Right atrium auricular region (tissue), 2 donors: ENCODE measurements around the gene CCDC24. TPM values are rescaled to one million over a fixed set of nuclear protein-coding genes. Genes with fewer than 3 reads are reported as not detected.

Experiments
- DNase-seq: peaks from one replicate; pipeline ENCODE4 v3.0.0-alpha.2; 2019; ENCODE audit warnings: low spot score
- H3K27ac ChIP-seq, 2 donors: fragments of 200-600 bp; sonication (generic); 1 replicate in 1 of 2; 2 replicates in 1 of 2; pipeline ENCODE4 v1.5.1; 2016 to 2019
- H3K27me3 ChIP-seq, 2 donors: fragments of 200-600 bp; sonication (generic); one replicate each; pipeline versions ENCODE4 v1.5.1 to v1.6.0; 2017 to 2019
- H3K36me3 ChIP-seq: fragments of 200-600 bp; sonication (generic); one replicate; pipeline ENCODE4 v1.5.1; 2016
- H3K4me1 ChIP-seq, 2 donors: fragments of 200-600 bp; sonication (generic); one replicate each; pipeline versions ENCODE4 v1.5.1 to v1.6.0; 2017 to 2019
- H3K4me3 ChIP-seq, 2 donors: fragments of 200-600 bp; sonication (generic); 1 replicate in 1 of 2; 2 replicates in 1 of 2; pipeline ENCODE4 v1.5.1; 2017 to 2019; ENCODE audit warnings: mild to moderate bottlenecking in 1 of 2, moderate library complexity in 1 of 2
- H3K9me3 ChIP-seq, 2 donors: fragments of 200-600 bp; sonication (generic); one replicate each; pipeline ENCODE4 v1.5.1; 2019
- total RNA-seq, 2 donors: library from RNA; depleted of rRNA; stranded (reverse); fragments of >200 nt; gene quantifications; one replicate each; pipeline ENCODE4 v1.1.0, GENCODE V29; 2016
- TF ChIP-seq, protein P1 (sequence below), 2 donors: fragments of 200-600 bp; sonication (generic); IDR thresholded peaks; one replicate each; pipeline ENCODE4 v1.5.1; 2019; ENCODE audit warnings: antibody characterized with exemption in 2 of 2

Gene CCDC24
- total RNA-seq, 2 donors from 2014 or later, result 1.6 to 2.0 TPM

DNA sequence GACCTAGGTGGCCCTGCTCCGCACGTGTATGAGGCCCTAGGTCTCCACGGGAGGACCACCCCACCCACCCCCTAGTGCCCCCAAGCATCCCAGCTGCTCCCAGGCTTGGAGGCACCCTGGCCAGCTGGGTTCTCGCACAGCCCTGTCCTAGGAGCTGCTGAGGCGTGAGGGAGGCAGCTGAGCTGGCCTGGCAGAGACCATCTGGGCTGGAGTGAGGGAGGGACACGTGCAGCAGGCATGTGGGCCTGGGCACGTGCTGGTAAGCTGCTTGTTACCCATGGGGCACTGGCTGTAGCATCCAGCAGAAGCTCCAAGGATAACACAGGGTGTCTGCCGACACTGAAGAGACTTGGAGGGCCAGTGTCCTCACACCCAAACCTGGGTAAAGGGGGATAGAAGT is 29.8 kb downstream of the CCDC24 start:
- H3K4me1 ChIP-seq, result peaks cover 0 to 6% of the 10 kb centered on the region in 2 donors
- no peak overlapping the region for H3K27ac ChIP-seq
- H3K4me3 ChIP-seq, result no peak overlapping the region
- DNase-seq, result no peak
- H3K9me3 ChIP-seq, result no peaks in the 10 kb centered on the region
- no peaks in the 10 kb centered on the region for H3K27me3 ChIP-seq
- TF ChIP-seq, protein P1, sequence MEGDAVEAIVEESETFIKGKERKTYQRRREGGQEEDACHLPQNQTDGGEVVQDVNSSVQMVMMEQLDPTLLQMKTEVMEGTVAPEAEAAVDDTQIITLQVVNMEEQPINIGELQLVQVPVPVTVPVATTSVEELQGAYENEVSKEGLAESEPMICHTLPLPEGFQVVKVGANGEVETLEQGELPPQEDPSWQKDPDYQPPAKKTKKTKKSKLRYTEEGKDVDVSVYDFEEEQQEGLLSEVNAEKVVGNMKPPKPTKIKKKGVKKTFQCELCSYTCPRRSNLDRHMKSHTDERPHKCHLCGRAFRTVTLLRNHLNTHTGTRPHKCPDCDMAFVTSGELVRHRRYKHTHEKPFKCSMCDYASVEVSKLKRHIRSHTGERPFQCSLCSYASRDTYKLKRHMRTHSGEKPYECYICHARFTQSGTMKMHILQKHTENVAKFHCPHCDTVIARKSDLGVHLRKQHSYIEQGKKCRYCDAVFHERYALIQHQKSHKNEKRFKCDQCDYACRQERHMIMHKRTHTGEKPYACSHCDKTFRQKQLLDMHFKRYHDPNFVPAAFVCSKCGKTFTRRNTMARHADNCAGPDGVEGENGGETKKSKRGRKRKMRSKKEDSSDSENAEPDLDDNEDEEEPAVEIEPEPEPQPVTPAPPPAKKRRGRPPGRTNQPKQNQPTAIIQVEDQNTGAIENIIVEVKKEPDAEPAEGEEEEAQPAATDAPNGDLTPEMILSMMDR (IDR thresholded peaks at IDR 0.05), result no peak
- no peaks in the 10 kb centered on the region for H3K36me3 ChIP-seq

DNA sequence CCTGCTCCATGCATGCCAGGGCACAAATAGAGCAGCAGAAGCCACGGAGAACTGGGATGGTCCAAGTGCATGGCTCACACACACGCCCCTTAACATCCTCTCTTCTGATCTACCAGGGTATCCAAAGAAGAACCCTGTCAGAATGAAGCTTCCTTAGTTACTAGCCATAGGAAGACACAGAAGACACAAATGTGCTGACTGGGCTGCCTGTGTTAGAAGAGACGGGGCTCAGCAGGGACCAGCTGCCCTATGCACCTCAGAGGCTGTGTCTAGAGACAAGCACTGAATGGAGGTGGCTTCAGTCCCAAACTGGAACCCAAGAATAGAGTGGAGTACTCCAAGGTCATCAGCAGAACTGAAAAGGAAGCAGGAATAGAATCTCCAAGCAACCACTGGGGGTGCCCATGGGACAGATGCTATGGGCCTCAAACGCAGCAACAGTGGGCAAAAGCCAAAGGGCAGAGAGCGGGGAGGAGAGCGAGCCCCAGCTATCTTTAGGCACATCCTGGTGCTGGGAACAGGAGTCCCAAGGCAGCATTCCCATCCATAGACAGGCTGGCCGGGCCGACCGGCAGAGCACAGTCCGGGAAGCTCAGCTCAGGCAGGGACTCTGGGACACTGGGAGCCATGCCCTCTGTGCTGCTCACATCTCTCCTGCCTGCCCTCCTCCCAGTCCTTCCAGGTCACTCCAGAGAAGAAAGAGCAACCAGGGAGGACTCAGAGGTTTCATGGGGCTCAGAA is 30.4 kb downstream of the CCDC24 start:
- H3K4me1 ChIP-seq, result peaks cover 0 to 5% of the 10 kb centered on the region in 2 donors
- TF ChIP-seq, protein P1 (IDR thresholded peaks at IDR 0.05), result no peak
- no peak for DNase-seq
- no peak overlapping the region for H3K27ac ChIP-seq
- H3K4me3 ChIP-seq, result no peak overlapping the region
- no peaks in the 10 kb centered on the region for H3K36me3 ChIP-seq
- H3K9me3 ChIP-seq, result no peaks in the 10 kb centered on the region
- no peaks in the 10 kb centered on the region for H3K27me3 ChIP-seq

DNA sequence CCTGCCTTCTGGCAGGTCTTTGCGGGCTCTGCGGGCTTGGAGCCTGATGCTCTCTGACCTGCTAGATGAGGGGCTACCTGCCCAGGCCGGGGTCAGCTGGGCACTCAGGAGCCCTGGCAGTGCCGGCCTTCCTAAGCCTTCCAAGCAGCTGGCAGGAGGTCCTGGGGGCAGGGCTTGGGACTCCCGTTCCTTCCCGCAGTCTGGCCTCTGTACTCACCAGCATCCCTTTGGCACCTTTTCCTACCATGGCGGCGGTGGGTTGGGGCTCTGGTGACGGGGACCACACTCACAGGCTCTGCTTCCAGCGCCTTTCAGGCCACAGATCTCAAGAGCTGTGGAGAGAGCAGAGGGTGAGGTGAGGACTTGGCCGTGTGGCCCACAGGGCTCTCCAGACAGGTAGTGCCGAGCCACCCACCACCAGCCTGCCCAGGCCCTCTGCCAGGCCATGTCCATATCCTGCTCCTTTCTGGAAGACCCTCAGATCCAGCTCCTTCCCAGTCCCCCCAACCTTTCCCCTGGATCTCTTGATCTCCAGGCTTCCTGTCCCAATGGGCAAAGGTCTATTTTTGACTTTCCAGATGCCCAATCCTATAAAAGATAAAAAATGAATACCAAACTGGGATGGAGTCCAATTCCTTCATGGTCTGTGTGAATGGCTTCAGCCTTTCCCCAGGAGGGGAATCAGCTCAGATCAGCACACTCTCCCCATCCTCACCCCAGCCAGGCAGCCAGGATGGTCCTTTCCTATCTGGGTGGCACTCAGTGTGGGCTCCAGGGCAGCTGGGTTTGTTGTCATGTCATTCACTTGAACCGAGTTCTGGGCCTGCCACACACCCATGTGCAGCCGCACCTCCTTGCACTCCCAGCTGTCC is 32.9 kb downstream of the CCDC24 start:
- DNase-seq, result no peak
- Histone ChIP-seq H3K9me3 (no peaks in the 10 kb centered on the region), H3K27ac (no peak overlapping the region), H3K36me3 (no peaks in the 10 kb centered on the region), H3K4me1 (peaks cover 0 to 11% of the 10 kb centered on the region in 2 donors), H3K27me3 (no peaks in the 10 kb centered on the region), H3K4me3 (no peak overlapping the region)
- TF ChIP-seq, protein P1 (IDR thresholded peaks at IDR 0.05), result no peak

DNA sequence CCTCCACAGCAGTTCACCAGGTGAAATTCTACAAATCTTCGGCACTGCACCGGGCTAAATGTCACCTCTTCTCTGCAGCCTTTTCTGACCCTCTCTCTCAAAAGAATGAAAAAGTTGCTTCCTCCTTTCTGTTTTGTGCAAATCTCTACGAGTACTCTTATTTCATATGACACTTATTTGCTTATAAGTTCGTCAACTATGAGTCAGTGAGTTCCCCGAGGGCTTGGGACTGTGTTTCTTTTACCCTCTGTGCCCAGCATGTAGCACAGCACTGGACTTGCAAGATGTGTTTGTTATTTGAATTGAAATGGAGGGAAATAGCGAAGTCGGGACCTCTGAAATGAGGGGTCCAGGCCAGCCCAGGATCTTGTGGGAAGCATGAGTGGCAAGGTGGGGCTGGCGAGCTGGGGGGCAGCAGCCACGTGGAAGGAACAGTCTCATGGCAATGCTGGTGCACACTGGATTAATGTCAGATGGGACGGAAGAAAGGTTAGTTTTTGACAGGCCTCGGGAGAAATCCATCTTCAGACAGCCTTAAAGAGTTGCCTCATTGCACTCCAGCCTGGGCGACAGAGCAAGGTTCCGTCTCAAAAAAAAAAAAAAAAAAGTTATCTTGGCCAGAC is 33.6 kb downstream of the CCDC24 start:
- Histone ChIP-seq H3K27ac (no peak overlapping the region), H3K27me3 (no peaks in the 10 kb centered on the region), H3K9me3 (no peaks in the 10 kb centered on the region), H3K36me3 (no peaks in the 10 kb centered on the region), H3K4me3 (no peak overlapping the region), H3K4me1 (peaks cover 0 to 15% of the 10 kb centered on the region in 2 donors)
- no peak for DNase-seq
- TF ChIP-seq, protein P1 (IDR thresholded peaks at IDR 0.05), result no peak

DNA sequence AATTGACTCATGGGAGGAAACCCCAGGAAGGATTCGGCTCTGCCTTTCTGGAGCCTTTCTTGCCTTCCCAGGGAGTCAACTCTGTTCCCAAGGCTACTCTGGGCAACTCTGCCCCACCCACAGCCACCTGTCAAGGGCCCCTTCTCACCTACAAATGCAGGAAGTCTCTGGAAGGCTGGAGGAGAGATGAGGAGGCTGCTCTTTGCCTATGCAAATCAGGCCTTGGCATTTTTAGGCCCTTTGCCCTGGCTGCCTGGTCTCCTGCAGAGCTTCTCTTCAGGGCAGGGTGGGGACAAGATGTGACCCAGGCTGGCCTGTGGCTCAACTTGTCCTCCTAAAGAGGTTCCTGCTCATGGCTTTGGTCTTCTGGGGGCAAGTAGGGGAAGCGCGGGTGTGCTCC is 34.4 kb downstream of the CCDC24 start:
- no peaks in the 10 kb centered on the region for H3K27me3 ChIP-seq
- H3K4me3 ChIP-seq, result no peak overlapping the region
- TF ChIP-seq, protein P1 (IDR thresholded peaks at IDR 0.05), result no peak
- no peak for DNase-seq
- no peak overlapping the region for H3K27ac ChIP-seq
- peaks cover 0 to 19% of the 10 kb centered on the region in 2 donors for H3K4me1 ChIP-seq
- H3K36me3 ChIP-seq, result no peaks in the 10 kb centered on the region
- H3K9me3 ChIP-seq, result no peaks in the 10 kb centered on the region
